ENCODE measurements around the gene LYPLAL1.
A peak's percentile ranks its signal among the peaks of the same experiment; 100 is the strongest.
"Not testable (repeated sequence)": the region's sequence is repeated elsewhere in the genome, so short reads cannot be mapped to it uniquely, and the experiment has no call there.

LYPLAL1 gene

DNA sequence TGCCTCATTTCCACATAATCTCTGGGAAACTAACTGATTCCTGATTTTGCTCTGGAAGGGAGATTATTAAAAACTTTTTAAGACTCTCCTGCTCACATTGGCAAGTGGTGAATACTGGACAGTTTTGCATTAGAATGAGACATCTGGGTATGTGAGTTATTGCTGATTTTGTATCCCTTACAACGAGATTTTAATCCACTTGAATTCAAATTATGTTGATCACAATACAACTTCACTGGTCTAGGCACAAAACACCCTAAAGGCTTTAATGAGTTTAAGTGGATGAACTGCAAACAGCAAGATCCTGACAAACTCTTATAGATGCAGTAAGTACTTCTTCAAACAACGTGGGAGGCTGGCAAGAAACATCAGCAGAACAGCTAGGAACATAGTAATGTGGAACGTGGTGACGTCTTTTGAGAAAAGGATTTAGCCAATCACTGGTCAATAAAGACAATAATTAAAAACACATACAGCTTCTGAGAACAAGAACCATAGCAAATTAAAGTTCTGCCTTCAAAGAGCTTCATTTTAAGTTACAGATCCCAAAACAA, 10.2 kb upstream of the LYPLAL1 start:
- DNase-seq (ENCODE audit: low read depth), result no peak

DNA sequence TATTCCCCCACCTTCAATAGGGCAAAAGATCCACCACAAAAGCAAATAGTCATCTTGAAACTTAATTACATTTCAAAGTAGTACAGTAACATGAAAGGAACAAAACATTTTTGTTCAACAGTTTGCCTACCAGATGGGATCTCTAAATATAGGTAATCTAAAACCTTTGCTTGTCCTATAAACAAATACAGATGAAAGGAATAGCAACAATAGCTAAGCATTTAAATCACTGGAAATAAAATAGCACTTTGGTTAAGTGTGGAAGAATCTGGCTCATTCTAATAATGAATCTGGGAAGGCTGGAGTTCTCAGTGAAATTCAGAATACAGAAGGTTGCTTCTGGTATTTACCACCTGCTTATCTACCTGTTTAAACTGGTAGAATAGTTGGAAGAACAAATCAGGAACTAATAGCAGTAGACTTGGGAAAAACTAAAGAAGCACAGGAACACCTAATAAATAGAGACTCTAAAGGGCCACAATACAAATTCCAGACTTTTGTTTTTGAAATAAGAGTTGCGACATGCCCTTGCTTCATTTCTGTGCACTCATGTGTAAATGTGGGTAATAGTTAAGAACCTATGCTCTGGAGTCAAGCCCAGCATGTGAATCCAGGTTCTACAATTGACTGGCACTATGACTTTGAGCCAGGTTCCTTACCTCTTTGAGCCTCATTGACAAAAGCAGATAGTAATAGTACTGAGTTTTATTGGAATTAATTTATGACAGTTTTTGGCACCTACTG, 2.3 kb upstream of the LYPLAL1 start:
- DNase-seq (ENCODE audit: low read depth), result no peak

DNA sequence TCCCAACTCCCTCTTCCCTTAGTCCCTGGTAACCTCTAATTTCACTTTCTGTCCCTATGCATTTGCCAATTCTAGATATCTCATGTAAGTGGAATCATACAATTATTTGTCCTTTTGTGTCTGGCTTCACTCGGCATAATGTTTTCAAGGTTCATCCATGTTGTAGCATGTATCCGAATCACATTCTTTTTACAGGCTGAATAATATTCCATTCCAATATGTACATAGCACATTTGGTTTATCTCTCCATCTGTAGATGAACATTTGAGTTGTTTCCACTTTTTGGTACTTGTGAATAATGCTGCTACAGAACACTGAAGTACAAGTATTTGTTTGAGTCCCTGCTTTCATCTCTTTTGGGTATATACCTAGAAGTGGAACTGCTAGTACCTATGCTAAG, 857 bp upstream of the LYPLAL1 start:
- no peak for DNase-seq (ENCODE audit: low read depth)

DNA sequence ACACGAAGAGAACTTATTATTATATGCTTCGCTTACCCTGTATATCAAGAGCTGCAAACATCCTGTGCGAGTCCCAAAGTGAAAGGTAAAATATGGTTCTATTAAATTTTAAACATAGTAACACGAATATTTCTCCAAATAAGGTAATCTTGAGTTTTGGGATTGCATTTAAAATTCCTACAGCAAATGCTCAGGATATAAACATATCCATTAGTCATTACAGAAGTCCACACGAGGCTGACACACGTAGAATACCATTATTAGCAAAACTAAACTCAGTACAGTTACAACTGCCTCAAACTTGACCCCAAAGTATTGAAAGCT, 282 bp upstream of the LYPLAL1 start:
- DNase-seq (ENCODE audit: low read depth), result no peak

DNA sequence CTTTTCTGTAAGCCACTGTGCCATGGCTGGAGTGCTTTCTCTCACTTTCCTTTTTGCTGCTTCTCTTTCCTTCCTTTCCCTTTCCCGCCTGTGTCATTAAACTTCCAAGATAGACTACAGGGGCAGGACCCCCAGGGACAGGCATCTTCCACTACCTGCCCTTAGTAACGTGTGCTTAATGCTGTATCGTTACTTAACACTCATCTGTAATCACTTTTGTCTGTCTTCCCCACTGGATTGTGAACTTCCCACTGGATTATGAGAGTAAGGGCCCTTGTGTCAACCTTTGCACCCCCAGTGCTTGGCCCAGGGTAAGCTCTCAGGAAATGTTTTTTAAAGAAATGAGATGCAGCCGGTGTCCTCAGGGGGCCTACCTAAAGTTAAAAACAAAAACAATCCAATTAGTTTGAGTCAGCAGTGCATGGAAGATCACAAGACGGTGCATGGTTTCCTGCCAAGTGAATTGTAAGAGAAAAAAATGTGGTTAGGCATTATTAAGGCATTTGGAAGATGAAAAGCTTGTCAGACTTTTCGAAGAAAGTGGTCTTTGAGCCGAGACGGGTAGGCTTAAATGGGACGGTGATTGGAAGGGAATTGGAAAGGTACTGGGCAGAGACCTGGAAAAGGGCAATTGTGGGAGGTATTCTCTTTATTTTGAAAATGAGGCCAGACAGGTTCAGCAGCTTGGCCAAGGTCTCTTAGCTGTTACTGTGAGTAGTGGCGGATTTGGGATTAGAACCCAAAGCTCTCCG, 958 bp downstream of the LYPLAL1 start:
- peak; percentile 71 for DNase-seq (ENCODE audit: low read depth)

DNA sequence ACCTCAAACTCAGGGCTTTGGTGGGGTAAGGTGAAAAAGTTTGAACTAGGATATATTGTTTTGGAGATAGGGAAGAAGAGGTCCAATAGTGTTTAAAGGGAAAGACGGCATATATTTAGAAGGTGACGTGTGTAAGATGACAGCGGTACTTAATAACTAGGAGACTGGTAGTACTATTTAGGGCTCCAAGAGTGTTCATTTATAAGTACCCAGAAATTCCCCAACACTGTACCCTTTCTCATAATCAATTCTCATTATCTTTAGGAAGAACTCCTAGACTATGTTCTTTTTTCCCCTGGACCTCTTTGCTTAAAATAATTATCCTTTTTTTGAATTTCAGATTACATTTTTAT, 1.5 kb downstream of the LYPLAL1 start:
- DNase-seq (ENCODE audit: low read depth), result no peak

DNA sequence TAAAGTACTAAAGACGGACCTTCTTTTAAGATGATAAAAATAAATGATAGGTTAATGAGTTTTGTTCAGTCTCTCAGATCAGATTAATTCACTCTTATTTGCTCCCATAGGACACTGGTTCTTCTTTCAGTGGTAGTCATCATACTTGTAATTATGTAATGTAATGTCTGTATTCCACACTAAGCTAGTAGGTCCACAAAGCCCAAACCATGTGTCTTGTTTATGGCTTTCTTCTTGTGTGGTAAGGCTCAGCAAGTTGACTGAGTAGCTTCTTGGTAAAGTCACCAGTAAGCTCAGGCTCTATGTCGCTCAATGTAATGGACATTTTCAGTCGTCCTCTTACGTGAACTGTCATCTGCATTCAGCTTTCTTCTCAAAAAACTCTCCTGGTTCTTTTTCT, 2.5 kb downstream of the LYPLAL1 start:
- no peak for DNase-seq (ENCODE audit: low read depth)

DNA sequence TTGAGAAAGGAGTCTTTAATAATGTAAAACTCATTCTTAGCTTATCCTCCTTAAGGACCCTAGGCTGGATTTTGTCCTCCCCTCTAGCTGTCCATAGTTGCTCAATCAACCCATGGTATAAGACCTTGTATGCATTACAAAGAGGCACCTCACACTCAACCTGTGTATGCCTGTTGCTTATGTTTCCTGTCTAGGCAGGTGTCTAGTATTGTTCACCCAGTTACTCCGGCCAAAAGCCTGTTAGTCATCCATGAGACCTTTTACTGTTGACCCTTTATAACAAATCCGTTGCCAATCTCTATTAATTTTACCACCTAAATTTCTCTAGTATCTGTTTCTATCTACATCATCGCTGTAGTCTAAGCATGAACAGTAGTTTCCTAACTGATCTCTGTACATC, 3.7 kb downstream of the LYPLAL1 start:
- DNase-seq (ENCODE audit: low read depth), result no peak

DNA sequence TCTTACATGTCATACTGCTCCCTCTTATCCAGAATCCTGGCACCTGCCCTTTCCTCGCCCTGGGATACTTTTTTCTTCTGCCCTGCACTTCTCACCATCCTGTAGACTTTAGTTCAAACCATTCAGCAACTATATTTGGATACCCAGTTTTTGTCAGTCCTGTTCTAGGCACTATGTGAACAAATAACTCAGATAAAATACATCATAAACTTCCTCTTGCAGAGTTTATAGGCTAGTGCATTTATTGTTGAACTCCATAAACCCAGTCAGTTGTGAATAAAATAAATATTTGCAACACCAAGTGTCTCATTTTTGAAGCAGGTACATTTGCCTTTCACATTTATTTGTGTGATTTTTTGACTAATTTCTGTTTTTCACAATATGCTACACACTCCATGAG, 4.3 kb downstream of the LYPLAL1 start:
- no peak for DNase-seq (ENCODE audit: low read depth)

DNA sequence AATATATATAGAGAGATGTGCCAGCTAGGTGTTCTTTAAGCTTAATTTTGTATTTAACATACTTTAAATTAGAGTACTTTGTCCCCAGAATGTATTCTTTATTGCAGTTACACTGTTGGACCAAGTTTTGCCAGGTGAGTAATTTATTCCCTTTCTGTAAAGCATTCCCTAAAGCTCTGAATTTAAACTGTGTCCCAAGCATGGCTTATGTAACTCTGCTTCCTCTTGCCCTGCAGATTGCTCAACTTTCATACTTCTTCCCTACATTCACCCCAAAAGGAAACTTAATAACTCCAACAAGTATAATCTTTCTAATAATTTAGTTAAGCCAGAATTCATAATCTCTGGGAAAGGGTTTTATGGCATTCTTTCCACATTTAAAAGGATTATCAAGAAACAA, 5.6 kb downstream of the LYPLAL1 start:
- no peak for DNase-seq (ENCODE audit: low read depth)

DNA sequence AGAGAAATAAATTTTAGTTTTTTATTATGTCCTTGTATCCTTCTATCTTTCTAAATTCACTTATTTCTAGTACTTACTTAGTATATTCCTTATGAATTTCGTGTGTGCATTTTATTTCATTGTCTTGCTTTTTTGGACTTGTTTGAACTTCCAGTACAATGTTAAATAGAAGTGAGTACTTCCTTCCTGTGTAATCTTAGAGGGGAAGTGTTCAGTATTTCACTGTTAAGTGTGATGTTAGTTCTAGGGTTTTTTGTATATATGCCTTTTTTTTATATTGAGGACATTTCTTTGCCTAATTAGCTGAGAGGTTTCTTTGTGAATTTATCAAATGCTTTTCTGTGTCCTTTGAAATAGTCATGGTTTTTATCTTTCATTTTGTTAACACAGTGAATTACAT, 10.7 kb downstream of the LYPLAL1 start:
- no peak for DNase-seq (ENCODE audit: low read depth)

DNA sequence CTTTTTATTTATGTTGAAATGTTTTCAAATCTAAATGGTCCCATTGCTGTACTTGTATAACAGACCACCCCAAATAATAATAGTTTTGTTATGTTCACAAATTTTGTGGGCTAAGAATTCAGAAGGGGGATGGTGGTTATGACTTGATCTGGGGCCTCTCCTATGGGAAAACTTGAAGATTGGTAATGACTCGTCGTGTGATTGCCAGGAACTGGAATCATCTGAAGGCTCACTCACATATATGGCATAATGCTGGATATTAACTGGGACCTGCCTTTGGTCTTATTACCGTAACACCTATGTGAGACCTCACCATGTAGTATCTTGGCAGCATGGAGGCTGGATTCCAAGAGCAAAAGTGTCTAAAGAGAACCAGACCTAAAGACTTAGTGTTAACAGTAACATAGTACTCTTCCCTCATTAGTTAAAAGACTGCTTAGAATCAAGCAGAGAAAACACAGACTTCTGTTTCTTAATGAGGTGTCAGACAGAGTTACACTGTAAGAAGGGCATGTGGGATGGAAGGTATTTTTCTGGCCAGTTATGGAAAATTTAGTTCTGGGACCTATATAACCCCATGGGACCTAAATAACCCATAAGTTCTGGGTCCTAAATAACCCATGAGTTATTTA, 11.9 kb downstream of the LYPLAL1 start:
- no peak for DNase-seq (ENCODE audit: low read depth)

DNA sequence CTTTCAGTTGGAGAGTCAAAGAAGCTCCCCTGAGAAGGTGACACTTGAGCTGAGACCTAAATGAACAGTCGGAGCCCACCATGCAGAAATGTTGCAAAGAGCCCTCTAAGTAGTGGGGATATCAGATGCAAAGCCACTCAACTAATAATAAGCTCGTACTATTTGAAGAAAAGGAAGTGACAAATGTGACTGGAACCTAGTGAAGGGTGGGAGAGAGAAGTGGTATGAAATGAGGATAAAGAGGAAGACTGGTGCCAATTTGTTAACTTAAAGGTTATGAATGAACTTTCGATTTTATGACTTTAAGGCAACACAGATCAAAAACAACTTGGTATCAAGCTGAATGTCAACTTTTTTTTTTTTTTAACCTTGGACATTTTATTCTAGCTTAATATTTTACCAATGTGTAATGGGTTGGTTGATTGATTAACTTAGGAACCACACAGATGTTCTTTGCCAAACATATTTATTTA, 14.7 kb downstream of the LYPLAL1 start:
- DNase-seq (ENCODE audit: low read depth), result no peak

DNA sequence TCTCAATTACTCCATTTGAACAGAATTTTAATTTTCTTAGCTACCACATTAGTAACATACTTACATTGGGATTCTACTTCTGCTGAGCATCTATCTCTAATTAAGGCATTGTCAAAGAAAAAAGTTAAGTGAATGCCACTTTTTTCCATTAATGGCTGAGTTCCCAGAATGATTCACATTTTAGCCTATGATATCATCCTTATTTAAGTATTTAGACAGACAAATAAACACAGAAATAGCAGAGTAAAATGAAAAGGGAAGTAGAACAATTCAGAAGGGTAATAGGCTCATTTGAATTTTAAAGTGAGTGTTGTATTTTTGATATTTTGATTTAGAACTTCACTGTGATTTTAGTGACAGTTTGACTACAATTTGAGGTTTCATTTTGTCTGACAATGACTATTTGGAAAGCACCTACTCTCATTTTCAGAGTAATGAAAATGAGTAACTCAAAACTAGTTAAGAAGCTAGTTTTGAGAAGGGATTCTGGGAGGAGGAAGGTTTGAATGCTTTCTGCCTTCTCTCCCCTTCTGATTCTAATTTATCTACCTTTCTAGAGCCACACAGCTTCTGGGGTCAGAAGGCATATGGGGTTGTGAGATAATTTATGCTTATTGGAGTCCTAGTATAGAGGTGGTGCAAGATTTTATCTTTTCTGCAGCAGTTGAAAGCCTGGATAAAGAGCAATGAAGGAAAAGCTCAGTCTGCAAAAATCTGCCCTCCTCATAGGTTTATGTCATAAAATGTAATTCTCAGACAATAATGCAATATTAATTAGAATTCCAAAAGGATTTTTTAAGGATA, 15.5 kb downstream of the LYPLAL1 start:
- DNase-seq (ENCODE audit: low read depth), result no peak

DNA sequence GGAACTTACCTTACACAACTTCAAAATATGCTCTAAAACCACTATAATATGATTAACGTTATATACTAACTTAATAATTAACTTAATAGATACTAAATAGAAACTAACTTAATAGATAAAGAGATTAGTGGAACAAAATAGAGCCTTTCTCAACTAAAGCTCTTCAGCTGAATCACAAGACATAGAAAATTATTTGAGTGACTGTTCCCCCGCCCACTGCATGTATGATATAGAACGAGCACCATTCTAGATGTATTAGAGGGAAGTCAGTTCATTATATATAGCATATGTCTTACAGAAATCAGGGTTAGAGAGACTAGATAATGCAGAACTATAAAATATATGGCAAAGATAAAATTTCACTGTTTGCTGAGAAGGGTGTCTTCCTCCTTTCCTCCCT, 16.3 kb downstream of the LYPLAL1 start:
- DNase-seq (ENCODE audit: low read depth), result no peak

DNA sequence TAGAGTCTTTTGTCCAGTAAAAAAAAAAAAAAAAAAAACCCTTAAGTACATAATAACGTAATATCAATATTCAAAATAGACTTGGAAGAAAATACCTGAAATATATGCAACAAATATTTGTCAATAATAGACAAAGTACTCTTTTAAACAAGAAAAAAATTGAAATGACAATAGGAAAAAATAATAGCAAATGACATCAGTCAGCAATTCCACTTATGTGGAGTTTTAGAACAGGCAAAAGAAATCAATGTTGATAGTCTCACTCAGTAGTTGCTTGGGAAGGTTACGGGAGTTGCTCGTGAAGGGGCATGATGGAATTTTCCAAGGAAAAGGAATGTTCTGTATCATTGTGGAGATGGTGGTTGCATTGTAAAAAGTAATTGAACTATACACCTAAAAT, 16.9 kb downstream of the LYPLAL1 start:
- no peak for DNase-seq (ENCODE audit: low read depth)

DNA sequence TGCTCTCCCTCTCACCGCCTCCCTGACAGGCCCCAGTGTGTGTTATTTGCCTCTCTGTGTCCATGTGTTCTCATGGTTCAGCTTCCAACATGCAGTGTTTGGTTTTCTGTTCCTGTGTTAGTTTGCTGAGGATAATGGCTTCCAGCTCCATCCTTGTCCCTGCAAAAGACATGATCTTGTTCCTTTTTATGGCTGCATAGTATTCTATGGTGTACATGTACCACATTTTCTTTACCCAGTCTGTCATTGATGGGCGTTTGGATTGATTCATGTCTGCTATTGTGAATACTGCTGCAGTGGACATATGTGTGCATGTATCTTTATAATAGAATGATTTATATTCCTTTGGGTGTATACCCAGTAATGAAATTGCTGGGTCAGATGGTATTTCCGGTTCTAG, 22.2 kb downstream of the LYPLAL1 start:
- DNase-seq (ENCODE audit: low read depth), result not testable (repeated sequence)

DNA sequence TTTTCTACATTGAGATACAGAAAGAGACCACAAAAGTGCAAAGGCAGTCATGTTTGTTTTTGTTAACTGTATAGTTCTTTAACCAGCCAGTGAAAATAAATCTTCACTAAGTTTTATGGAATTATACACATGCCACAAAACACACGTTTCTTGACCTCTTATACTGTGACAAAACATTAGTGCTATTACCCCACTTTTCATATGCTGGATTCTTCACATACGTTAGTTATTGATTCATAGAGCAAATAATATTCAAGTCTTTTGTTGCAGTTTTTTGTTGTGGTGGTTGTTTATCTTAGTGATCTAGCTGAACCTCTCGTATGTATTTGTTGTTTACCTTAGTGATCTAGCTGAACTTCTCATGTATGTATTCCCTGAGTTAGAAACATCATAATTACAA, 28.0 kb downstream of the LYPLAL1 start:
- no peak for DNase-seq (ENCODE audit: low read depth)

DNA sequence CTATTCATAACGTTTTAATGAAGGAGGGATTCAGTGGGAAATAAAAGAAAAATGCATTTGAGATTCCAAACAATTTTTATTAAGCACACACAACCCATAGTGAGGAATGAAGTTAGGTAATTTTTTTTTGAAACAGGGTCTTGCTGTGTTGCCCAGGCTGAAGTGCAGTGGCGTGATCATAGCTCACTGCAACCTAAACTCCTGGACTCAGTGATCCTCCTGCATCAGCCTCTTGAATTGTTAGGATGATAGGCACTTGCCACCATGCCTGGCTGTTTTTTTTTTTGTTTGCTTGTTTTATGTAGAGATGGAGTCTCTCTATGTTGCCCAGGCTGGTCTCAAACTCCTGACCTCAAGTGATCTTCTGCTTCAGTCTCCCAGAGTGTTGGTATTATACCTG, 28.9 kb downstream of the LYPLAL1 start:
- no peak for DNase-seq (ENCODE audit: low read depth)

DNA sequence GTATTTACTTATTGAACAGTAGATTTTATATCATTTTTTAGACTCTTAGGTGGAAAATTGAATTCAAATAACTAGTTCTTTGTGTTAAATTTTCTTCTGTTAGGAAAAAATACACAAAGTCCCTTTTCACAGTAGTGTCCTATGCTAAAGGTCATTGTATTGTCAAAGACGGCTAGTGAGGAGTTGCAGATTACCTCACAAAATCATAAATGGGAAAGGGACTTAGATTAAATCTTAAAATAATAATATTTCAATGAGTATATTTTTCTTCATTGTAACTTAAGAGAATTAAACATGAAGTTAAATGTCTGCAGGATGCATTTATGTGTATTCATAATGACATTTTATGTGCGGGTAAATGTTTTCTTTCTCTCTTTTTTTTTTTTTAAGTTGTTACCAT, 32.7 kb downstream of the LYPLAL1 start:
- DNase-seq (ENCODE audit: low read depth), result no peak

DNA sequence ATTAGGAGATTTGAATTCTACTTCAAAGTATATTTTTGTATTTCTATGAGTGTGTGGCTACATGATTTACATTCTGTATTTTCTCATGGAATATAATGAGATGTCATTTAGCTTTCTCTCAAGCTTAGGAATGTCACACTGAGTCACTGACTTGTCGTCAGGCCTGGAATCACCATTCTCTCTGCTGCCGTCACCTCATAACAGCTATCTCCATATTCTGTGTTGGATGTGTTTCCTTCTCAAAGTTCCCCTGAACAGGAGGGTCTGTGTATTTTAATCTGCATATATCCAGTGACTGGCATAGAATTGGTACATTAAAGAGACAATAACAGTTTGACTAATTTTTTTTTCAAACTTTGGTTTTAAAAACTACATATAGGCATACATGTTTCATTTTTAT, 35.9 kb downstream of the LYPLAL1 start:
- DNase-seq (ENCODE audit: low read depth), result no peak

DNA sequence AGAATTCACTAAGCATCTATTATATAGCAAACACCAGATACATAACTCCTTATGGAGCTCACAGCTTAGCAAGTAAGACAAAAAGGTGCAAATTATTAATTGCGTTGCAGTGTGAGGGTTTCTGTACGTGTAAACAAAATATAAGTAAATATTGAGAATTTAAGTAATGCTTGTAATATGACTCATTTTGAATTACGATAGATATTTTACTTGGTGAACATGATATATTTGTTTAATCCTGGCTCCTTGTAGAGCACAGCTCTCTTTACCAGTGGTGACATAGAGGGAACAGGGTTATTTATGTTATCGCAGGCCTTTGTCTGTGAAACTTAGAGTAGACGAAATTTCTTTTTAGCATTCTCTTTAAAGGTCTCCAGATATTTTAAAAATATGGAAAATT, 36.4 kb downstream of the LYPLAL1 start:
- DNase-seq (ENCODE audit: low read depth), result no peak
